HG03558 (cell line): ENCODE measurements around the gene OLIG3.

Experiments used
- ATAC-seq: cut with Tn5 transposase; IDR thresholded peaks from one replicate; pipeline ENCODE4 v1.9.1; 2021; ENCODE audit warnings: moderate number of reproducible peaks; ENCODE audit not compliant: unreplicated experiment; ENCODE audit errors: extremely low read depth

OLIG3 gene

GRCh38 chr6:137496909-137497720 is 2.9 kb upstream of the OLIG3 start:
- no peak for ATAC-seq

GRCh38 chr6:137496368-137496767 is 2.2 kb upstream of the OLIG3 start:
- ATAC-seq, result no peak

GRCh38 chr6:137495703-137496336 is 1.6 kb upstream of the OLIG3 start:
- no peak for ATAC-seq

GRCh38 chr6:137494988-137495702 is 951 bp upstream of the OLIG3 start:
- ATAC-seq, result no peak

- ATAC-seq, result no peak
Measured at GRCh38 chr6:137493218-137494038, 766 bp downstream of the OLIG3 start.

GRCh38 chr6:137492289-137493217 is 1.6 kb downstream of the OLIG3 start:
- no peak for ATAC-seq

GRCh38 chr6:137491478-137491877 is 2.7 kb downstream of the OLIG3 start:
- no peak for ATAC-seq

GRCh38 chr6:137490961-137491360 is 3.2 kb downstream of the OLIG3 start:
- no peak for ATAC-seq

GRCh38 chr6:137490006-137490905 is 3.9 kb downstream of the OLIG3 start:
- ATAC-seq, result no peak

GRCh38 chr6:137489046-137490005 is 4.9 kb downstream of the OLIG3 start:
- no peak for ATAC-seq

- no peak for ATAC-seq
Measured at GRCh38 chr6:137488150-137489045, 5.8 kb downstream of the OLIG3 start.

- ATAC-seq, result no peak
Measured at GRCh38 chr6:137487869-137488149, 6.4 kb downstream of the OLIG3 start.

- ATAC-seq, result no peak
Measured at GRCh38 chr6:137487181-137487868, 6.9 kb downstream of the OLIG3 start.

GRCh38 chr6:137486416-137486815 is 7.8 kb downstream of the OLIG3 start:
- no peak for ATAC-seq

GRCh38 chr6:137480431-137480830 is 13.8 kb downstream of the OLIG3 start:
- ATAC-seq, result no peak

GRCh38 chr6:137475103-137475502 is 19.1 kb downstream of the OLIG3 start:
- ATAC-seq, result no peak
